ENCODE data around the gene PCOLCE2.

The PCOLCE2 gene

GRCh38 chr3:142828703-142829305 lies 60.1 kb downstream of the PCOLCE2 start:
- H3K4me3 ChIP-seq (ENCODE audit: low read depth, low read length) = no peak overlapping the region
- TF ChIP-seq CTCF (IDR thresholded peaks at IDR 0.05; ENCODE audit: low read depth, low read length) = peak; percentile 90

- H3K4me3 ChIP-seq (ENCODE audit: low read depth, low read length) = no peak overlapping the region
- no peak for TF ChIP-seq CTCF (IDR thresholded peaks at IDR 0.05; ENCODE audit: low read depth, low read length)
Measured at GRCh38 chr3:142819179-142819578, 69.7 kb downstream of the PCOLCE2 start.

- H3K4me3 ChIP-seq (ENCODE audit: low read depth, low read length) = no peak overlapping the region
- no peak for TF ChIP-seq CTCF (IDR thresholded peaks at IDR 0.05; ENCODE audit: low read depth, low read length)
Measured at GRCh38 chr3:142818651-142819050, 70.2 kb downstream of the PCOLCE2 start.

- no peak for TF ChIP-seq CTCF (IDR thresholded peaks at IDR 0.05; ENCODE audit: low read depth, low read length)
Measured at GRCh38 chr3:142817897-142818296, 71.0 kb downstream of the PCOLCE2 start.

GRCh38 chr3:142817356-142817755 lies 71.5 kb downstream of the PCOLCE2 start:
- no peak for TF ChIP-seq CTCF (IDR thresholded peaks at IDR 0.05; ENCODE audit: low read depth, low read length)
- H3K4me3 ChIP-seq (ENCODE audit: low read depth, low read length) = no peak overlapping the region

More at GRCh38 chr3:142817897-142818296, 71.0 kb downstream of the PCOLCE2 start:
- no peak overlapping the region for H3K4me3 ChIP-seq (ENCODE audit: low read depth, low read length)

GRCh38 chr3:142815803-142816202 lies 73.1 kb downstream of the PCOLCE2 start:
- H3K4me3 ChIP-seq (ENCODE audit: low read depth, low read length) = no peak overlapping the region
- TF ChIP-seq CTCF (IDR thresholded peaks at IDR 0.05; ENCODE audit: low read depth, low read length) = no peak

GRCh38 chr3:142809259-142809658 lies 79.6 kb downstream of the PCOLCE2 start:
- no peak for TF ChIP-seq CTCF (IDR thresholded peaks at IDR 0.05; ENCODE audit: low read depth, low read length)
- no peak overlapping the region for H3K4me3 ChIP-seq (ENCODE audit: low read depth, low read length)

Data from WI38 (cell line).